K562 (cell line): ENCODE results near the gene ZFTA. TPM values are rescaled to one million over a fixed set of nuclear protein-coding genes. Genes with fewer than 3 reads are reported as not detected.

Source experiments
- ATAC-seq: fragments of 200-7000 bp; cut with Tn5 transposase; 3 replicates; pipeline ENCODE4 v1.9.1; 2020; ENCODE audit warnings: moderate library complexity
- BruUV-seq: library from RNA; stranded (reverse); fragments of 400-500 nt; replicated peaks from 2 replicates; lab custom pipeline; 2021; lab: Mats Ljungman, UMichigan
- CTCF ChIA-PET: fragments of 300-600 bp; formaldehyde crosslinking; extraction: SDS; loops from one replicate; lab custom pipeline; 2021; ENCODE audit warnings: low intra/inter-chr PET ratio; lab: Yijun Ruan, JAX
- POLR2A ChIA-PET: fragments of 300-600, 350-650 bp; sonication (Branson Sonifier 250); formaldehyde crosslinking; extraction: SDS; loops from one replicate; lab custom pipeline; 2021; ENCODE audit warnings: antibody characterized with exemption, inconsistent platforms; lab: Yijun Ruan, JAX
- DNase-seq, 4 experiments: peaks; one replicate each; pipeline versions ENCODE4 v3.0.0 to v3.0.0-alpha.2; 2011 to 2018; ENCODE audit warnings: low spot score in 3 of 4, mixed read lengths in 3 of 4; ENCODE audit errors: extremely low read depth in 1 of 4
- FAIRE-seq: peaks from 2 replicates; lab custom pipeline; 2011; peaks lifted over from hg19 to GRCh38; lab: Jason Lieb, UNC
- H2AFZ ChIP-seq: 2 replicates; pipeline ENCODE4 v1.6.0; 2011; ENCODE audit warnings: low read depth, low read length, control low read depth, inconsistent platforms
- H3K27ac ChIP-seq: fragments of 200-600 bp; 3 replicates; pipeline ENCODE4 v1.8.0; 2011; ENCODE audit warnings: low read depth, mild to moderate bottlenecking, control low read depth, inconsistent platforms, low read length, moderate library complexity, mixed read lengths; ENCODE audit errors: extremely low read depth
- H3K27me3 ChIP-seq, 2 experiments: fragments of 300-600 bp in 1 of 2; 2 replicates in 1 of 2; 3 replicates in 1 of 2; pipeline versions ENCODE4 v1.6.0 to v1.8.0; 2011; ENCODE audit warnings: inconsistent platforms in 2 of 2, low read length in 2 of 2, mild to moderate bottlenecking in 1 of 2, mixed read lengths in 1 of 2, moderate library complexity in 1 of 2; ENCODE audit not compliant: control insufficient read depth in 2 of 2, insufficient read depth in 2 of 2
- H3K36me3 ChIP-seq: fragments of 300-600 bp; 3 replicates; pipeline ENCODE4 v1.8.0; 2011; ENCODE audit warnings: mild to moderate bottlenecking, low read length, inconsistent platforms; ENCODE audit not compliant: control insufficient read depth, insufficient read depth
- H3K4me1 ChIP-seq, 2 experiments: fragments of 200-600 bp in 1 of 2; replicated peaks in 1 of 2; 2 replicates in 1 of 2; 3 replicates in 1 of 2; pipeline versions ENCODE4 v1.5.1 to v1.8.0; 2011; ENCODE audit warnings: inconsistent platforms in 2 of 2, low read length in 2 of 2, mild to moderate bottlenecking in 1 of 2, mixed read lengths in 1 of 2, moderate library complexity in 1 of 2; ENCODE audit not compliant: control insufficient read depth in 2 of 2, insufficient read depth in 2 of 2
- H3K4me2 ChIP-seq: 2 replicates; pipeline ENCODE4 v1.6.1; 2011; ENCODE audit warnings: low read length, control low read depth, inconsistent platforms, mixed read lengths; ENCODE audit not compliant: insufficient read depth
- H3K4me3 ChIP-seq: fragments of 200-600 bp; sonication (generic), shearing (Covaris generic); 2 replicates; pipeline ENCODE4 v1.5.1; 2016; ENCODE audit warnings: control low read depth, inconsistent platforms
- H3K79me2 ChIP-seq: fragments of 200-600 bp; 3 replicates; pipeline ENCODE4 v1.8.0; 2011; ENCODE audit warnings: low read length, inconsistent platforms; ENCODE audit not compliant: control insufficient read depth, insufficient read depth
- H3K9ac ChIP-seq, 2 experiments: 2 replicates each; pipeline versions ENCODE4 v1.6.0 to v1.6.1; 2011; ENCODE audit warnings: low read depth in 2 of 2, low read length in 2 of 2, control low read depth in 1 of 2, inconsistent platforms in 1 of 2, mild to moderate bottlenecking in 1 of 2, mixed read lengths in 1 of 2; ENCODE audit not compliant: insufficient read depth in 1 of 2
- H3K9me1 ChIP-seq: one replicate; pipeline ENCODE4 v1.6.0; 2011; ENCODE audit warnings: inconsistent platforms, mild to moderate bottlenecking, low read length, moderate library complexity; ENCODE audit not compliant: control insufficient read depth, insufficient read depth
- H3K9me3 ChIP-seq: replicated peaks from 2 replicates; pipeline ENCODE4 v1.5.1; 2011; ENCODE audit warnings: low read depth, low read length, inconsistent platforms; ENCODE audit not compliant: control insufficient read depth, insufficient read depth
- H4K20me1 ChIP-seq: replicated peaks from 2 replicates; pipeline ENCODE4 v1.6.1; 2011; ENCODE audit warnings: low read length, inconsistent platforms, mixed read lengths; ENCODE audit not compliant: control insufficient read depth, insufficient read depth
- BDP1 ChIP-seq: IDR thresholded peaks from 3 replicates; pipeline ENCODE4 v1.6.1; 2011; ENCODE audit not compliant: insufficient read length, insufficient read depth
- CBFA2T2 ChIP-seq: fragments of 450-650 bp; conservative IDR thresholded peaks from 2 replicates; pipeline ENCODE4 v1.6.1; 2017; ENCODE audit warnings: mild to moderate bottlenecking
- HDAC1 ChIP-seq, 2 experiments: fragments of 450-650 bp; IDR thresholded peaks; 2 replicates each; pipeline ENCODE4 v1.6.1; 2016 to 2017; ENCODE audit warnings: inconsistent platforms in 1 of 2, mild to moderate bottlenecking in 1 of 2, moderate library complexity in 1 of 2
- KDM1A ChIP-seq, 2 experiments: fragments of 450-650 bp; IDR thresholded peaks; 2 replicates each; pipeline ENCODE4 v1.6.1; 2016; ENCODE audit warnings: mild to moderate bottlenecking in 2 of 2
- RCOR1 ChIP-seq, 2 experiments: IDR thresholded peaks; 2 replicates each; pipeline ENCODE4 v1.6.1; 2012; ENCODE audit warnings: low read depth in 2 of 2, low read length in 2 of 2, borderline replicate concordance in 1 of 2, improper control_type of control experiment in 1 of 2
- WGBS: fragments of 100-300 bp; shearing (Covaris generic); methylation state at CpG from one replicate; pipeline ENCODE4 v1.1.6; 2016; ENCODE audit warnings: low coverage, mixed read lengths; ENCODE audit not compliant: insufficient coverage; ENCODE audit errors: missing lambda C conversion rate; 5-methylcytosine and 5-hydroxymethylcytosine counted together
- in situ Hi-C: fragments of 300-500 bp; cut with MboI; formaldehyde crosslinking; loops from 4 replicates; pipeline ENCODE4 v1.15.0; 2018; ENCODE audit warnings: inconsistent platforms, mixed read lengths
- intact Hi-C: fragments of 100-400 bp; cut with micrococcal nuclease; formaldehyde crosslinking; loops from 2 replicates; pipeline ENCODE4 v1.14.2; 2022
- polyA plus RNA-seq, 8 experiments: library from polyadenylated mRNA; depleted of rRNA in 4 of 8; stranded (reverse) in 5 of 8; unstranded in 3 of 8; fragments of >200 nt; fragmentation: Nextera tagmentation in 2 of 8; fragmentation: Illumina TruSeq in 1 of 8; extraction: Ambion mirVana in 2 of 8; extraction: Trizol in 1 of 8; gene quantifications; 2 replicates each; pipeline versions ENCODE4 v1.2.1 to v1.2.3, GENCODE V29; 2011 to 2014; ENCODE audit warnings: inconsistent platforms in 1 of 8, missing spikeins in 1 of 8
- total RNA-seq, 7 experiments: library from RNA; depleted of rRNA in 6 of 7; stranded (reverse); fragments of >200 nt in 6 of 7; fragmentation: Illumina TruSeq in 2 of 7; extraction: Trizol in 2 of 7; gene quantifications; 2 replicates each; pipeline versions ENCODE4 v1.2.1 to v1.2.3, GENCODE V29; 2011 to 2021; ENCODE audit warnings: low replicate concordance in 1 of 7

Gene ZFTA
- total and polyA plus RNA-seq, 9 of the 15 experiments (the other 6 are each of a cell fraction or from before 2014, with no cell fraction given), result 0.45 to 12.3 (median 2.9) TPM

DNA sequence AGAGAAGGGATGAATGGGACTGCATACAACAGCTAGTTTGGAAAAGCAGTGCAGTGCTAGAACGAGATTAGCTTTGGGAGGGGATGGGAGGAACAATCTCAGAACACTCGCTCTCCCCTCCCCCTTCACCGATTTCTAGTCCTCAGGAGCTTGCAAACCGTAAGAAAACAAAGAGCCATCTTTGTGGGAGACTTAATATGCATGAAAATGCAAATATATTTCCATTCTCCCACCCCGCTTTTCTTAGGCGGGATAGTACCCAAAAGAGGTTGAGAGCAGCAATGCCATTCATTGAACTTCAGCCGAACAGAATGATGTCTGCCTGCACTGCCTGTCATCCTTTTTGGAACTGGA is 45.8 kb upstream of the ZFTA start:
- ChIA-PET CTCF (no interaction called here), POLR2A (interaction anchor here (0.5 to 0.9 kb wide), 2 partner anchors 161 to 1315 kb away, joined by 3 to 6 read pairs; no protein-coding TSS in a partner anchor)
- H4K20me1 ChIP-seq, result peaks cover 13% of the 10 kb centered on the region; the same call in 1 of the 2 replicates
- 0 out of 2 replicates have a peak overlapping the region, but pooled peaks have one; percentile 93 for H2AFZ ChIP-seq
- H3K27ac ChIP-seq, result peak overlapping the region; percentile 84; the same call in 1 of the 3 replicates
- no peak for TF ChIP-seq BDP1
- peak in 1 of 2 experiments; percentile 50; a peak in 1 of 4 replicates for TF ChIP-seq HDAC1 (IDR thresholded peaks at IDR 0.05)
- 0 out of 2 replicates have a peak, but pooled peaks have one; percentile 2 for TF ChIP-seq CBFA2T2
- TF ChIP-seq RCOR1 (IDR thresholded peaks at IDR 0.05; ENCODE audit: borderline replicate concordance in 1 of 2, low read depth in 2 of 2, low read length in 2 of 2), result peak in 1 of 2 experiments; percentile 69; a peak in 1 of 4 replicates
- peak; percentile 70 to 73; a peak in 3 of 4 replicates for TF ChIP-seq KDM1A (IDR thresholded peaks at IDR 0.05)
- no peaks in the 10 kb centered on the region for H3K9me3 ChIP-seq
- no TSS peak for BruUV-seq
- peaks cover 22 to 29% of the 10 kb centered on the region in 2 experiments for H3K4me1 ChIP-seq
- H3K79me2 ChIP-seq, result peaks cover 40% of the 10 kb centered on the region
- H3K27me3 ChIP-seq, result no peaks in the 10 kb centered on the region
- peak overlapping the region; percentile 94 for H3K4me2 ChIP-seq
- FAIRE-seq (peak; percentile 57), ATAC-seq (peak; percentile 11), DNase-seq (peak in 1 of 4 experiments; percentile 32)
- in situ Hi-C loops, result no loop called here
- H3K36me3 ChIP-seq, result peaks cover 44% of the 10 kb centered on the region
- peak overlapping the region; percentile 82 for H3K4me3 ChIP-seq
- WGBS, result 32% methylated on average over 7 of the region's 7 CpGs
- peaks cover 2% of the 10 kb centered on the region for H3K9me1 ChIP-seq
- intact Hi-C loops, result loop anchor here (5.0 kb wide), 1 partner anchor 47 kb away; the partner anchor contains the start of gene ZFTA
- peak overlapping the region; percentile 89 to 99; a peak in 3 of 4 replicates for H3K9ac ChIP-seq
